ENCODE measurements around the gene TWNK. TPM values are rescaled to one million over a fixed set of nuclear protein-coding genes. Genes with fewer than 3 reads are reported as not detected.
"Not testable (repeated sequence)": the region's sequence is repeated elsewhere in the genome, so short reads cannot be mapped to it uniquely, and the experiment has no call there.

The TWNK gene
- total and polyA plus RNA-seq, 2 experiments from 2014 or later: 12.2 to 29.4 TPM

DNA sequence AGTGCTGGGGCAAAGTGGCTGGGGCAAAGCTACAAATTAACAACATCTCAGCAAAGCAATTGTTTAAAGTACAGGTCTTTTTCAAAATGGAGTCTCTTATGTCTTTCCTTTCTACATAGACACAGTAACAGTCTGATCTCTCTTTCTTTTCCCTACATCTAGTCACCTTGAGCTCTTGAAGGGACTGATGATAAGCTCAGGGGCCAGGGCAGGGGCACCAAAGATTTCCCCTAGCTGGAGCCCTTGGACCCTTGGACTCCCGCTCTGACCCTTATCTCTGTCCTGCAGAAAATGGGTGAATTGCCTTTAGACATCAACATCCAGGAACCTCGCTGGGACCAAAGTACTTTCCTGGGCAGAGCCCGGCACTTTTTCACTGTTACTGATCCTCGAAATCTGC lies 47.1 kb downstream of the TWNK start:
- ATAC-seq; DNase-seq (ENCODE audit: low spot score); H3K79me2 ChIP-seq (replicated peaks; ENCODE audit: insufficient read depth); H3K27ac Mint-ChIP-seq; H3F3A ChIP-seq (replicated peaks; ENCODE audit: low read depth); H2AFZ ChIP-seq; H3K9me2 ChIP-seq (ENCODE audit: insufficient read depth); H3K36me3 ChIP-seq (ENCODE audit: insufficient read depth); H3K9me3 Mint-ChIP-seq; H3K4me3 ChIP-seq; H3K4me2 ChIP-seq; H3K4me3 Mint-ChIP-seq; H3K36me3 Mint-ChIP-seq (ENCODE audit: low read depth); H3K27ac ChIP-seq (ENCODE audit: low read depth); H4K20me1 ChIP-seq (replicated peaks; ENCODE audit: insufficient read depth): not testable (repeated sequence)
- Histone ChIP-seq H3K27me3 (ENCODE audit: insufficient read depth) (peaks cover 61% of the 10 kb centered on the region), H3K4me1 (ENCODE audit: insufficient read depth) (peaks cover 18% of the 10 kb centered on the region; the same call in 1 of the 2 replicates)
- Mint-ChIP-seq H3K4me1 (peaks cover 21% of the 10 kb centered on the region), H3K27me3 (ENCODE audit: insufficient read depth, low read depth, poor library complexity) (peaks cover 63% of the 10 kb centered on the region)

DNA sequence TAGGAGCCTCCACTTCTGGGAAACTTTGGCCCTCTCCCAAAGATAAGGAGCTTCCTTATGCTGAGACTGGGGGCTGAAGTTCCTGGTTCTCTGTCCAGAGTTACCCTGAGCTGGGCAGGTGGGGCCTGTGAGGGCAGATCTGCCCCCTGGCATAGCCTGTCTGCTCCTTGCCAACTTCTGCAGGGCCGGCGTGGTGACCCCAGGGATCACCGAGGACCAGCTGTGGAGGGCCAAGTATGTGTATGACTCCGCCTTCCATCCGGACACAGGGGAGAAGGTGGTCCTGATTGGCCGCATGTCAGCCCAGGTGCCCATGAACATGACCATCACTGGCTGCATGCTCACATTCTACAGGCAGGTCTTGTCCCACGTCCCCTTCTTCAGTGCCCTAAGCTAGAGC lies 48.0 kb downstream of the TWNK start:
- Histone ChIP-seq H3F3A (replicated peaks; ENCODE audit: low read depth) (no peaks in the 10 kb centered on the region), H2AFZ (no peak overlapping the region), H3K4me1 (ENCODE audit: insufficient read depth) (peaks cover 14% of the 10 kb centered on the region; the same call in 1 of the 2 replicates), H3K79me2 (replicated peaks; ENCODE audit: insufficient read depth) (no peaks in the 10 kb centered on the region), H3K4me3 (no peak overlapping the region), H3K9me2 (ENCODE audit: insufficient read depth) (no peaks in the 10 kb centered on the region), H3K36me3 (ENCODE audit: insufficient read depth) (no peaks in the 10 kb centered on the region), H3K27me3 (ENCODE audit: insufficient read depth) (peaks cover 57% of the 10 kb centered on the region), H3K4me2 (no peak overlapping the region), H4K20me1 (replicated peaks; ENCODE audit: insufficient read depth) (no peaks in the 10 kb centered on the region), H3K27ac (ENCODE audit: low read depth) (no peak overlapping the region)
- Mint-ChIP-seq H3K9me3 (no peaks in the 10 kb centered on the region), H3K4me3 (no peak overlapping the region), H3K4me1 (peaks cover 17% of the 10 kb centered on the region), H3K36me3 (ENCODE audit: low read depth) (no peaks in the 10 kb centered on the region), H3K27ac (no peak overlapping the region), H3K27me3 (ENCODE audit: insufficient read depth, low read depth, poor library complexity) (peaks cover 61% of the 10 kb centered on the region)
- no peak for ATAC-seq
- DNase-seq (ENCODE audit: low spot score): no peak
- TF ChIP-seq NANOG (IDR thresholded peaks at IDR 0.05; ENCODE audit: borderline replicate concordance) (no peak), EZH2phosphoT487 (IDR thresholded peaks at IDR 0.05; ENCODE audit: unreplicated experiment) (no peak), ZNF114 (CRISPR knock-in tag; IDR thresholded peaks at IDR 0.05) (no peak), CREB1 (CRISPR knock-in tag; IDR thresholded peaks at IDR 0.05; ENCODE audit: low read depth) (no peak), POLR2AphosphoS5 (IDR thresholded peaks at IDR 0.05; ENCODE audit: low read depth) (no peak), ZNF331 (CRISPR knock-in tag; IDR thresholded peaks at IDR 0.05; ENCODE audit: low read depth) (no peak), EZH2 (IDR thresholded peaks at IDR 0.05; ENCODE audit: low read depth, unreplicated experiment) (no peak), JUNB (IDR thresholded peaks at IDR 0.05; ENCODE audit: unreplicated experiment) (no peak), STAT1 (IDR thresholded peaks at IDR 0.05; ENCODE audit: unreplicated experiment) (no peak)
- TF ChIP-seq, protein P1, sequence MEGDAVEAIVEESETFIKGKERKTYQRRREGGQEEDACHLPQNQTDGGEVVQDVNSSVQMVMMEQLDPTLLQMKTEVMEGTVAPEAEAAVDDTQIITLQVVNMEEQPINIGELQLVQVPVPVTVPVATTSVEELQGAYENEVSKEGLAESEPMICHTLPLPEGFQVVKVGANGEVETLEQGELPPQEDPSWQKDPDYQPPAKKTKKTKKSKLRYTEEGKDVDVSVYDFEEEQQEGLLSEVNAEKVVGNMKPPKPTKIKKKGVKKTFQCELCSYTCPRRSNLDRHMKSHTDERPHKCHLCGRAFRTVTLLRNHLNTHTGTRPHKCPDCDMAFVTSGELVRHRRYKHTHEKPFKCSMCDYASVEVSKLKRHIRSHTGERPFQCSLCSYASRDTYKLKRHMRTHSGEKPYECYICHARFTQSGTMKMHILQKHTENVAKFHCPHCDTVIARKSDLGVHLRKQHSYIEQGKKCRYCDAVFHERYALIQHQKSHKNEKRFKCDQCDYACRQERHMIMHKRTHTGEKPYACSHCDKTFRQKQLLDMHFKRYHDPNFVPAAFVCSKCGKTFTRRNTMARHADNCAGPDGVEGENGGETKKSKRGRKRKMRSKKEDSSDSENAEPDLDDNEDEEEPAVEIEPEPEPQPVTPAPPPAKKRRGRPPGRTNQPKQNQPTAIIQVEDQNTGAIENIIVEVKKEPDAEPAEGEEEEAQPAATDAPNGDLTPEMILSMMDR (conservative IDR thresholded peaks at IDR 0.05; ENCODE audit: low read depth in 2 of 2): no peak
- TF ChIP-seq, protein P2, sequence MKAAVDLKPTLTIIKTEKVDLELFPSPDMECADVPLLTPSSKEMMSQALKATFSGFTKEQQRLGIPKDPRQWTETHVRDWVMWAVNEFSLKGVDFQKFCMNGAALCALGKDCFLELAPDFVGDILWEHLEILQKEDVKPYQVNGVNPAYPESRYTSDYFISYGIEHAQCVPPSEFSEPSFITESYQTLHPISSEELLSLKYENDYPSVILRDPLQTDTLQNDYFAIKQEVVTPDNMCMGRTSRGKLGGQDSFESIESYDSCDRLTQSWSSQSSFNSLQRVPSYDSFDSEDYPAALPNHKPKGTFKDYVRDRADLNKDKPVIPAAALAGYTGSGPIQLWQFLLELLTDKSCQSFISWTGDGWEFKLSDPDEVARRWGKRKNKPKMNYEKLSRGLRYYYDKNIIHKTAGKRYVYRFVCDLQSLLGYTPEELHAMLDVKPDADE (IDR thresholded peaks at IDR 0.05): no peak
- TF ChIP-seq, protein P3, sequence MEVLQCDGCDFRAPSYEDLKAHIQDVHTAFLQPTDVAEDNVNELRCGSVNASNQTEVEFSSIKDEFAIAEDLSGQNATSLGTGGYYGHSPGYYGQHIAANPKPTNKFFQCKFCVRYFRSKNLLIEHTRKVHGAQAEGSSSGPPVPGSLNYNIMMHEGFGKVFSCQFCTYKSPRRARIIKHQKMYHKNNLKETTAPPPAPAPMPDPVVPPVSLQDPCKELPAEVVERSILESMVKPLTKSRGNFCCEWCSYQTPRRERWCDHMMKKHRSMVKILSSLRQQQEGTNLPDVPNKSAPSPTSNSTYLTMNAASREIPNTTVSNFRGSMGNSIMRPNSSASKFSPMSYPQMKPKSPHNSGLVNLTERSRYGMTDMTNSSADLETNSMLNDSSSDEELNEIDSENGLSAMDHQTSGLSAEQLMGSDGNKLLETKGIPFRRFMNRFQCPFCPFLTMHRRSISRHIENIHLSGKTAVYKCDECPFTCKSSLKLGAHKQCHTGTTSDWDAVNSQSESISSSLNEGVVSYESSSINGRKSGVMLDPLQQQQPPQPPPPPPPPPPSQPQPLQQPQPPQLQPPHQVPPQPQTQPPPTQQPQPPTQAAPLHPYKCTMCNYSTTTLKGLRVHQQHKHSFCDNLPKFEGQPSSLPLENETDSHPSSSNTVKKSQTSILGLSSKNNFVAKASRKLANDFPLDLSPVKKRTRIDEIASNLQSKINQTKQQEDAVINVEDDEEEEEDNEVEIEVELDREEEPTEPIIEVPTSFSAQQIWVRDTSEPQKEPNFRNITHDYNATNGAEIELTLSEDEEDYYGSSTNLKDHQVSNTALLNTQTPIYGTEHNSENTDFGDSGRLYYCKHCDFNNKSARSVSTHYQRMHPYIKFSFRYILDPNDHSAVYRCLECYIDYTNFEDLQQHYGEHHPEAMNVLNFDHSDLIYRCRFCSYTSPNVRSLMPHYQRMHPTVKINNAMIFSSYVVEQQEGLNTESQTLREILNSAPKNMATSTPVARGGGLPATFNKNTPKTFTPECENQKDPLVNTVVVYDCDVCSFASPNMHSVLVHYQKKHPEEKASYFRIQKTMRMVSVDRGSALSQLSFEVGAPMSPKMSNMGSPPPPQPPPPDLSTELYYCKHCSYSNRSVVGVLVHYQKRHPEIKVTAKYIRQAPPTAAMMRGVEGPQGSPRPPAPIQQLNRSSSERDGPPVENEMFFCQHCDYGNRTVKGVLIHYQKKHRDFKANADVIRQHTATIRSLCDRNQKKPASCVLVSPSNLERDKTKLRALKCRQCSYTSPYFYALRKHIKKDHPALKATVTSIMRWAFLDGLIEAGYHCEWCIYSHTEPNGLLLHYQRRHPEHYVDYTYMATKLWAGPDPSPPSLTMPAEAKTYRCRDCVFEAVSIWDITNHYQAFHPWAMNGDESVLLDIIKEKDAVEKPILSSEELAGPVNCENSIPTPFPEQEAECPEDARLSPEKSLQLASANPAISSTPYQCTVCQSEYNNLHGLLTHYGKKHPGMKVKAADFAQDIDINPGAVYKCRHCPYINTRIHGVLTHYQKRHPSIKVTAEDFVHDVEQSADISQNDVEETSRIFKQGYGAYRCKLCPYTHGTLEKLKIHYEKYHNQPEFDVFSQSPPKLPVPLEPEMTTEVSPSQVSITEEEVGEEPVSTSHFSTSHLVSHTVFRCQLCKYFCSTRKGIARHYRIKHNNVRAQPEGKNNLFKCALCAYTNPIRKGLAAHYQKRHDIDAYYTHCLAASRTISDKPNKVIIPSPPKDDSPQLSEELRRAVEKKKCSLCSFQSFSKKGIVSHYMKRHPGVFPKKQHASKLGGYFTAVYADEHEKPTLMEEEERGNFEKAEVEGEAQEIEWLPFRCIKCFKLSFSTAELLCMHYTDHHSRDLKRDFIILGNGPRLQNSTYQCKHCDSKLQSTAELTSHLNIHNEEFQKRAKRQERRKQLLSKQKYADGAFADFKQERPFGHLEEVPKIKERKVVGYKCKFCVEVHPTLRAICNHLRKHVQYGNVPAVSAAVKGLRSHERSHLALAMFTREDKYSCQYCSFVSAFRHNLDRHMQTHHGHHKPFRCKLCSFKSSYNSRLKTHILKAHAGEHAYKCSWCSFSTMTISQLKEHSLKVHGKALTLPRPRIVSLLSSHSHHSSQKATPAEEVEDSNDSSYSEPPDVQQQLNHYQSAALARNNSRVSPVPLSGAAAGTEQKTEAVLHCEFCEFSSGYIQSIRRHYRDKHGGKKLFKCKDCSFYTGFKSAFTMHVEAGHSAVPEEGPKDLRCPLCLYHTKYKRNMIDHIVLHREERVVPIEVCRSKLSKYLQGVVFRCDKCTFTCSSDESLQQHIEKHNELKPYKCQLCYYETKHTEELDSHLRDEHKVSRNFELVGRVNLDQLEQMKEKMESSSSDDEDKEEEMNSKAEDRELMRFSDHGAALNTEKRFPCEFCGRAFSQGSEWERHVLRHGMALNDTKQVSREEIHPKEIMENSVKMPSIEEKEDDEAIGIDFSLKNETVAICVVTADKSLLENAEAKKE (CRISPR knock-in tag; IDR thresholded peaks at IDR 0.05): no peak

All from GM23338 (cell line).